CD8-positive, alpha-beta memory T cell (primary cell): ENCODE measurements around the gene GRB7. TPM values are rescaled to one million over a fixed set of nuclear protein-coding genes. Genes with fewer than 3 reads are reported as not detected.
"Not testable (repeated sequence)": the region's sequence is repeated elsewhere in the genome, so short reads cannot be mapped to it uniquely, and the experiment has no call there.

ENCODE experiments used
- CTCF ChIA-PET: fragments of 350-600 bp; sonication (Branson Sonifier 250); formaldehyde crosslinking; loops from one replicate; lab custom pipeline; 2021; ENCODE audit warnings: antibody characterized with exemption; lab: Charles Lee
- POLR2A ChIA-PET: fragments of 350-600 bp; sonication (Branson Sonifier 250); formaldehyde crosslinking; loops from one replicate; lab custom pipeline; 2021; ENCODE audit warnings: antibody characterized with exemption; lab: Charles Lee
- DNase-seq, 5 donors: peaks; one replicate each; pipeline versions ENCODE4 v3.0.0 to v3.0.0-alpha.2; 2020 to 2022; ENCODE audit warnings: mixed read lengths in 1 of 5
- H3K27ac ChIP-seq: one replicate; pipeline ENCODE4 v1.7.0; 2013; ENCODE audit warnings: low read depth, mild to moderate bottlenecking, low read length, moderate library complexity
- H3K27me3 ChIP-seq: 2 replicates; pipeline ENCODE4 v1.7.0; 2013; ENCODE audit warnings: low read length, mild to moderate bottlenecking; ENCODE audit not compliant: insufficient read depth, poor library complexity, severe bottlenecking
- H3K36me3 ChIP-seq: 2 replicates; pipeline ENCODE4 v1.7.0; 2013; ENCODE audit warnings: mild to moderate bottlenecking, low read length, moderate library complexity; ENCODE audit not compliant: insufficient read depth
- H3K4me1 ChIP-seq: 2 replicates; pipeline ENCODE4 v1.7.0; 2013; ENCODE audit warnings: mild to moderate bottlenecking, low read length, moderate library complexity; ENCODE audit not compliant: insufficient read depth
- H3K4me3 ChIP-seq: 2 replicates; pipeline ENCODE4 v1.7.0; 2013; ENCODE audit warnings: mild to moderate bottlenecking, low read length
- H3K9me3 ChIP-seq: 2 replicates; pipeline ENCODE4 v1.7.0; 2013; ENCODE audit warnings: mild to moderate bottlenecking, low read length
- H3K27ac Mint-ChIP-seq, 8 donors: one replicate each; pipeline ENCODE4 v1.8.0; 2020 to 2021; ENCODE audit warnings: mixed read lengths in 8 of 8, mild to moderate bottlenecking in 6 of 8, inconsistent platforms in 3 of 8, moderate library complexity in 3 of 8
- H3K27me3 Mint-ChIP-seq, 2 donors: one replicate each; pipeline ENCODE4 v1.8.0; 2020 to 2021; ENCODE audit warnings: mixed read lengths in 2 of 2, mild to moderate bottlenecking in 1 of 2, moderate library complexity in 1 of 2
- H3K36me3 Mint-ChIP-seq, 3 donors: one replicate each; pipeline ENCODE4 v1.8.0; 2020 to 2021; ENCODE audit warnings: mixed read lengths in 3 of 3, inconsistent platforms in 1 of 3, mild to moderate bottlenecking in 1 of 3
- H3K4me1 Mint-ChIP-seq, 3 donors: one replicate each; pipeline ENCODE4 v1.8.0; 2020 to 2021; ENCODE audit warnings: mixed read lengths in 3 of 3, inconsistent platforms in 1 of 3, mild to moderate bottlenecking in 1 of 3
- H3K4me3 Mint-ChIP-seq, 7 donors: one replicate each; pipeline ENCODE4 v1.8.0; 2020 to 2021; ENCODE audit warnings: mixed read lengths in 7 of 7, mild to moderate bottlenecking in 6 of 7, moderate library complexity in 4 of 7, inconsistent platforms in 2 of 7
- H3K9me3 Mint-ChIP-seq, 5 donors: one replicate each; pipeline ENCODE4 v1.8.0; 2020 to 2022; ENCODE audit warnings: mixed read lengths in 5 of 5, mild to moderate bottlenecking in 3 of 5, moderate library complexity in 2 of 5, inconsistent platforms in 1 of 5
- polyA plus RNA-seq: library from polyadenylated mRNA; unstranded; fragments of 300-500 nt; fragmentation: Illumina TruSeq; gene quantifications from one replicate; pipeline ENCODE4 v1.2.3, GENCODE V29; 2021
- total RNA-seq, 2 experiments: library from RNA; stranded (reverse); gene quantifications; one replicate each; pipeline ENCODE4 v1.2.3, GENCODE V29; 2021

GRB7 gene
- total and polyA plus RNA-seq, 3 experiments from 2014 or later: not detected

GRCh38 chr17:39699157-39699817, 38.5 kb upstream of the GRB7 start:
- H3K4me1 Mint-ChIP-seq: peaks cover 6 to 14% (median 12%) of the 10 kb centered on the region in 3 donors
- H3K36me3 Mint-ChIP-seq, CTCF ChIA-PET, H3K9me3 Mint-ChIP-seq, H3K9me3 ChIP-seq, DNase-seq, H3K4me3 ChIP-seq, H3K36me3 ChIP-seq, H3K4me1 ChIP-seq, H3K27ac ChIP-seq: not testable (repeated sequence)
- peak overlapping the region in 4 of 8 donors; percentile 3 to 57 (median 36) for H3K27ac Mint-ChIP-seq
- H3K4me3 Mint-ChIP-seq: peak overlapping the region in 2 of 7 donors; percentile 18 to 22
- H3K27me3 Mint-ChIP-seq: peaks cover 21 to 43% of the 10 kb centered on the region in 2 donors
- peaks cover 10% of the 10 kb centered on the region for H3K27me3 ChIP-seq
- POLR2A ChIA-PET: interaction anchor here (1.0 kb wide), 1 partner anchor 11 kb away, joined by 4 read pairs; the partner anchor contains the start of gene PGAP3

- peak within 1 kb of the TSS in 3 of 7 donors; percentile 18 to 64 (median 22) for H3K4me3 Mint-ChIP-seq
- no peaks in the 10 kb centered on the region for H3K36me3 ChIP-seq
- H3K36me3 Mint-ChIP-seq: peaks cover 0 to 4% (median 3%) of the 10 kb centered on the region in 3 donors
- no peak within 1 kb of the TSS for H3K4me3 ChIP-seq
- H3K27me3 Mint-ChIP-seq: peaks cover 21 to 43% of the 10 kb centered on the region in 2 donors
- ChIA-PET POLR2A (interaction anchor here (1.0 kb wide), 1 partner anchor 12 kb away, joined by 4 read pairs; the partner anchor contains the start of gene PGAP3), CTCF (no interaction called here)
- H3K9me3 Mint-ChIP-seq: no peaks in the 10 kb centered on the region
- H3K9me3 ChIP-seq: no peaks in the 10 kb centered on the region
- no peak for DNase-seq
- H3K27ac ChIP-seq: no peak within 1 kb of the TSS
- peaks cover 10% of the 10 kb centered on the region for H3K27me3 ChIP-seq
- H3K4me1 ChIP-seq: no peaks in the 10 kb centered on the region
- H3K27ac Mint-ChIP-seq: peak within 1 kb of the TSS in 4 of 8 donors; percentile 3 to 57 (median 36)
- peaks cover 7 to 14% (median 12%) of the 10 kb centered on the region in 3 donors for H3K4me1 Mint-ChIP-seq
These were observed 38.0 kb upstream of the GRB7 start, which contains the start of gene ERBB2 for GRCh38 chr17:39699818-39700147. TSS of gene ERBB2 (plus strand) at chr17:39700064. CDS start at chr17:39700239, 175 bp downstream.

GRCh38 chr17:39700148-39700987, 37.4 kb upstream of the GRB7 start:
- H3K4me1 Mint-ChIP-seq: peaks cover 7 to 14% (median 12%) of the 10 kb centered on the region in 3 donors
- H3K27ac ChIP-seq: no peak overlapping the region
- peak overlapping the region in 1 of 7 donors; percentile 64 for H3K4me3 Mint-ChIP-seq
- H3K9me3 ChIP-seq: no peaks in the 10 kb centered on the region
- peaks cover 21 to 43% of the 10 kb centered on the region in 2 donors for H3K27me3 Mint-ChIP-seq
- no peaks in the 10 kb centered on the region for H3K4me1 ChIP-seq
- no peaks in the 10 kb centered on the region for H3K9me3 Mint-ChIP-seq
- H3K36me3 Mint-ChIP-seq: peaks cover 0 to 4% (median 3%) of the 10 kb centered on the region in 3 donors
- H3K36me3 ChIP-seq: no peaks in the 10 kb centered on the region
- H3K4me3 ChIP-seq: no peak overlapping the region
- peaks cover 10% of the 10 kb centered on the region for H3K27me3 ChIP-seq
- DNase-seq: no peak
- ChIA-PET POLR2A (interaction anchor here (0.5 to 1.0 kb wide), 2 partner anchors 12 to 440 kb away, joined by 4 read pairs; partner anchors contain the start of genes CASC3 and PGAP3), CTCF (interaction anchor here (0.9 kb wide), 1 partner anchor 79 kb away, joined by 4 read pairs; no protein-coding TSS in a partner anchor)
- no peak overlapping the region for H3K27ac Mint-ChIP-seq

GRCh38 chr17:39701012-39701783, 36.5 kb upstream of the GRB7 start:
- peak overlapping the region in 1 of 7 donors; percentile 64 for H3K4me3 Mint-ChIP-seq
- Histone ChIP-seq H3K9me3 (no peaks in the 10 kb centered on the region), H3K36me3 (no peaks in the 10 kb centered on the region), H3K4me1 (no peaks in the 10 kb centered on the region), H3K4me3 (no peak overlapping the region), H3K27ac (no peak overlapping the region), H3K27me3 (peaks cover 10% of the 10 kb centered on the region)
- H3K27me3 Mint-ChIP-seq: peaks cover 21 to 43% of the 10 kb centered on the region in 2 donors
- CTCF ChIA-PET: interaction anchor here (0.9 to 1.5 kb wide), 2 partner anchors 36 to 80 kb away, joined by 3 to 4 read pairs; no protein-coding TSS in a partner anchor
- H3K27ac Mint-ChIP-seq: peak overlapping the region in 2 of 8 donors; percentile 13 to 44
- no peaks in the 10 kb centered on the region for H3K9me3 Mint-ChIP-seq
- POLR2A ChIA-PET: no interaction called here
- H3K36me3 Mint-ChIP-seq: peaks cover 0 to 4% (median 3%) of the 10 kb centered on the region in 3 donors
- DNase-seq: no peak
- peaks cover 7 to 14% (median 12%) of the 10 kb centered on the region in 3 donors for H3K4me1 Mint-ChIP-seq

- Mint-ChIP-seq H3K27me3 (peaks cover 21 to 42% of the 10 kb centered on the region in 2 donors), H3K4me1 (peaks cover 10 to 19% (median 18%) of the 10 kb centered on the region in 3 donors), H3K27ac (no peak overlapping the region), H3K4me3 (no peak overlapping the region), H3K36me3 (peaks cover 0 to 4% (median 3%) of the 10 kb centered on the region in 3 donors), H3K9me3 (no peaks in the 10 kb centered on the region)
- no peak overlapping the region for H3K4me3 ChIP-seq
- no peak overlapping the region for H3K27ac ChIP-seq
- peaks cover 5% of the 10 kb centered on the region for H3K4me1 ChIP-seq
- DNase-seq: no peak
- H3K9me3 ChIP-seq: no peaks in the 10 kb centered on the region
- no peaks in the 10 kb centered on the region for H3K36me3 ChIP-seq
- ChIA-PET CTCF (interaction anchor here (1.5 kb wide), 1 partner anchor 36 kb away, joined by 3 read pairs; no protein-coding TSS in a partner anchor), POLR2A (no interaction called here)
- H3K27me3 ChIP-seq: peaks cover 10% of the 10 kb centered on the region
These were observed 35.8 kb upstream of the GRB7 start for GRCh38 chr17:39701784-39702422.

- Histone ChIP-seq H3K4me1 (peaks cover 13% of the 10 kb centered on the region), H3K36me3 (no peaks in the 10 kb centered on the region), H3K27ac (no peak overlapping the region), H3K27me3 (peaks cover 10% of the 10 kb centered on the region), H3K9me3 (no peaks in the 10 kb centered on the region), H3K4me3 (no peak overlapping the region)
- peak overlapping the region in 1 of 7 donors; percentile 28 for H3K4me3 Mint-ChIP-seq
- no peaks in the 10 kb centered on the region for H3K9me3 Mint-ChIP-seq
- POLR2A ChIA-PET: no interaction called here
- H3K27me3 Mint-ChIP-seq: peaks cover 18 to 33% of the 10 kb centered on the region in 2 donors
- peaks cover 15 to 25% (median 25%) of the 10 kb centered on the region in 3 donors for H3K4me1 Mint-ChIP-seq
- DNase-seq: no peak
- H3K27ac Mint-ChIP-seq: peak overlapping the region in 1 of 8 donors; percentile 26
- H3K36me3 Mint-ChIP-seq: peaks cover 0 to 4% (median 0%) of the 10 kb centered on the region in 3 donors
- CTCF ChIA-PET: interaction anchor here (1.1 to 1.5 kb wide), 3 partner anchors 27 to 489 kb away, joined by 3 read pairs; partner anchors contain the start of gene MIEN1
These were observed 34.5 kb upstream of the GRB7 start for GRCh38 chr17:39702901-39703893.
